MCF 10A (cell line): ENCODE measurements around the gene DTD2. TPM values are rescaled to one million over a fixed set of nuclear protein-coding genes. Genes with fewer than 3 reads are reported as not detected.

Source experiments
- BruUV-seq: library from RNA; stranded (reverse); fragments of 400-500 nt; replicated peaks from 2 replicates; lab custom pipeline; 2021; lab: Mats Ljungman, UMichigan
- CTCF ChIA-PET: fragments of 300-600 bp; sonication (Branson Sonifier 250); formaldehyde crosslinking; extraction: SDS; loops from one replicate; lab custom pipeline; 2021; ENCODE audit warnings: antibody characterized with exemption, inconsistent platforms; lab: Yijun Ruan, JAX
- POLR2A ChIA-PET: fragments of 300-600, 350-650 bp; sonication (Branson Sonifier 250); formaldehyde crosslinking; extraction: SDS; loops from one replicate; lab custom pipeline; 2020; ENCODE audit warnings: antibody characterized with exemption, inconsistent platforms; lab: Yijun Ruan, JAX
- DNase-seq: peaks from one replicate; pipeline ENCODE4 v3.0.0-alpha.2; 2018; ENCODE audit not compliant: unreplicated experiment
- H3K27ac Mint-ChIP-seq: one replicate; pipeline ENCODE4 v1.8.0; 2022; ENCODE audit warnings: mild to moderate bottlenecking, low read depth, mixed read lengths; ENCODE audit not compliant: unreplicated experiment
- H3K27me3 Mint-ChIP-seq: one replicate; pipeline ENCODE4 v1.8.0; 2022; ENCODE audit warnings: mixed read lengths; ENCODE audit not compliant: insufficient read depth, unreplicated experiment
- H3K36me3 Mint-ChIP-seq: one replicate; pipeline ENCODE4 v1.8.0; 2022; ENCODE audit warnings: mild to moderate bottlenecking, moderate library complexity, mixed read lengths; ENCODE audit not compliant: insufficient read depth, unreplicated experiment
- H3K4me1 Mint-ChIP-seq: one replicate; pipeline ENCODE4 v1.8.0; 2022; ENCODE audit warnings: mixed read lengths; ENCODE audit not compliant: insufficient read depth, unreplicated experiment
- H3K4me3 Mint-ChIP-seq: one replicate; pipeline ENCODE4 v1.8.0; 2022; ENCODE audit warnings: mild to moderate bottlenecking, moderate library complexity, mixed read lengths; ENCODE audit not compliant: unreplicated experiment
- H3K9me3 Mint-ChIP-seq: one replicate; pipeline ENCODE4 v1.8.0; 2022; ENCODE audit warnings: mixed read lengths; ENCODE audit not compliant: unreplicated experiment
- intact Hi-C: fragments of 100-400 bp; cut with micrococcal nuclease; formaldehyde crosslinking; loops from 2 replicates; pipeline ENCODE4 v1.14.1; 2022
- total RNA-seq: library from RNA; stranded (reverse); gene quantifications from 2 replicates; pipeline ENCODE4 v1.2.3, GENCODE V29; 2022
- TF ChIP-seq, protein P1 (sequence below): fragments of 200-600 bp; IDR thresholded peaks from one replicate; pipeline ENCODE4 v1.8.0; 2022; ENCODE audit warnings: antibody characterized with exemption, mild to moderate bottlenecking; ENCODE audit not compliant: unreplicated experiment

Gene DTD2
- total RNA-seq, 1 experiment from 2014 or later = 24.4 TPM

- TF ChIP-seq, protein P1, sequence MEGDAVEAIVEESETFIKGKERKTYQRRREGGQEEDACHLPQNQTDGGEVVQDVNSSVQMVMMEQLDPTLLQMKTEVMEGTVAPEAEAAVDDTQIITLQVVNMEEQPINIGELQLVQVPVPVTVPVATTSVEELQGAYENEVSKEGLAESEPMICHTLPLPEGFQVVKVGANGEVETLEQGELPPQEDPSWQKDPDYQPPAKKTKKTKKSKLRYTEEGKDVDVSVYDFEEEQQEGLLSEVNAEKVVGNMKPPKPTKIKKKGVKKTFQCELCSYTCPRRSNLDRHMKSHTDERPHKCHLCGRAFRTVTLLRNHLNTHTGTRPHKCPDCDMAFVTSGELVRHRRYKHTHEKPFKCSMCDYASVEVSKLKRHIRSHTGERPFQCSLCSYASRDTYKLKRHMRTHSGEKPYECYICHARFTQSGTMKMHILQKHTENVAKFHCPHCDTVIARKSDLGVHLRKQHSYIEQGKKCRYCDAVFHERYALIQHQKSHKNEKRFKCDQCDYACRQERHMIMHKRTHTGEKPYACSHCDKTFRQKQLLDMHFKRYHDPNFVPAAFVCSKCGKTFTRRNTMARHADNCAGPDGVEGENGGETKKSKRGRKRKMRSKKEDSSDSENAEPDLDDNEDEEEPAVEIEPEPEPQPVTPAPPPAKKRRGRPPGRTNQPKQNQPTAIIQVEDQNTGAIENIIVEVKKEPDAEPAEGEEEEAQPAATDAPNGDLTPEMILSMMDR = no peak
- H3K9me3 Mint-ChIP-seq = no peaks in the 10 kb centered on the region
- peaks cover 18% of the 10 kb centered on the region for H3K36me3 Mint-ChIP-seq
- no peak for DNase-seq
- no peaks in the 10 kb centered on the region for H3K4me1 Mint-ChIP-seq
- POLR2A ChIA-PET = interaction anchor here (1.3 kb wide), 1 partner anchor 18 kb away, joined by 3 read pairs; no protein-coding TSS in a partner anchor
- intact Hi-C loops = no loop called here
- H3K27ac Mint-ChIP-seq = no peak overlapping the region
- CTCF ChIA-PET = interaction anchor here (1.0 kb wide), 1 partner anchor 12 kb away, joined by 3 read pairs; no protein-coding TSS in a partner anchor
- no peaks in the 10 kb centered on the region for H3K27me3 Mint-ChIP-seq
- no peak overlapping the region for H3K4me3 Mint-ChIP-seq
- no TSS peak for BruUV-seq
These were observed 55.9 kb downstream of the DTD2 start for GRCh38 chr14:31401369-31401932.

- TF ChIP-seq, protein P1 = no peak
- no peaks in the 10 kb centered on the region for H3K27me3 Mint-ChIP-seq
- ChIA-PET POLR2A (interaction anchor here (0.9 kb wide), 1 partner anchor 21 kb away, joined by 3 read pairs; no protein-coding TSS in a partner anchor), CTCF (no interaction called here)
- H3K4me3 Mint-ChIP-seq = no peak overlapping the region
- H3K4me1 Mint-ChIP-seq = peaks cover 5% of the 10 kb centered on the region
- no peak overlapping the region for H3K27ac Mint-ChIP-seq
- no TSS peak for BruUV-seq
- DNase-seq = no peak
- H3K9me3 Mint-ChIP-seq = no peaks in the 10 kb centered on the region
- intact Hi-C loops = no loop called here
- H3K36me3 Mint-ChIP-seq = peaks cover 26% of the 10 kb centered on the region
These were observed 57.2 kb downstream of the DTD2 start for GRCh38 chr14:31400031-31400638.

Other genes starting within 250 kb of the DTD2 start
- gene HECTD1, start 249.7 kb downstream of the DTD2 start, total RNA-seq = 122 and 139 TPM in 2 replicates
- 23.1 and 26.2 TPM in 2 replicates for gene HEATR5A, start 37.0 kb downstream of the DTD2 start, total RNA-seq
- not detected in 2 replicates for gene GPR33, start 30.5 kb upstream of the DTD2 start, total RNA-seq
- 12.3 and 13.7 TPM in 2 replicates for gene NUBPL, start 103.9 kb upstream of the DTD2 start, total RNA-seq